Measurements from ENCODE around the gene GSDMA.

GSDMA gene

DNA sequence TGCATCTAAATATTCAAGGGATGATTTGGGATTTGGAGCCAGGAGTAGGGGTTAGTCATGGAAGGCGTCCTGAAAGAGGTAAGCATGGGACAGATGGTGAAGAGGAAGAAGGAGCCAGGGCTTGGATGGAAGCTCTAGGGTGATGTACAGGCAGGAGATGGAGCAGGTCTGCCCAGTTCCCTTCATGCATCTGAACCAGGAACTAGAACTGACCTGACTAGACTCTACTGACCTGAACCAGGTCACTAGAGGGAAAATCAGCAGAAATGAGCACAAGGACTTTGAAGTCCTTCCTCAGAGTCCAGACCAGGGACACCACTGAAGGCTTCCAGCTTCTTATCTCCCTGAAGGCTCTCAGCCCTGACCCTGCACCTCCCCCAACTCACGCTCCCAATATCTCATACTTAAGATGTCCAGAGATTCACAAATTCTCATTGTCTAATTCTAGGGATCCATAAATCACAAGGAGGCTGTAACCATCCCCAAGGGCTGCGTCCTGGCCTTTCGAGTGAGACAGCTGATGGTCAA, 8.3 kb downstream of the GSDMA start:
- POLR2A ChIA-PET: interaction anchor here (1.0 kb wide), 1 partner anchor 9 kb away, joined by 3 read pairs; the partner anchor contains the start of gene PSMD3

DNA sequence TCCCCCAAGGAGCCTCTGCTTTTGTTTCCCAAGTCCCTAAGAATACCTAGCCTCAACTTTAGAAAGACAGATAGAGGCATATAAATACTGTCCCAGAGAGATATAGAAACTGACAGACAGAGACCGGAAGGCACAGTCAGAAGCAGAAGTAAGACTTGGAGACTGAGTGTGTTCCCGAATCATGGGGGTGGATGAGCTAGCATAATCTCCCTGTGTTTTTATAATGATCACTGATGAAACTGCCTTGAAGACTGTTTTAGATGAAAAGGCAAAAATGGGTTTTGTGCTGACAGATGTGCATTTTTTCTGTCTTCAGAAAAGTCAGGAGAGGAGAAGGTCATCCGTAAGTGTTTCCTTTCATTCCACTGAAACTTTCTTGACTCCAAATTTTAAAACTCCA, 9.5 kb downstream of the GSDMA start:
- H3K4me1 ChIP-seq (ENCODE audit: control insufficient read depth, insufficient read depth, low read length): no peaks in the 10 kb centered on the region
- CTCF ChIA-PET: interaction anchor here (1.7 to 5.5 kb wide), 3 partner anchors 15 to 350 kb away, joined by 5 to 36 read pairs (median 5); no protein-coding TSS in a partner anchor
- no peak overlapping the region for H3K27ac ChIP-seq (ENCODE audit: extremely low read depth, low read depth, low read length)
- no peaks in the 10 kb centered on the region for H3K36me3 ChIP-seq (ENCODE audit: control insufficient read depth in 2 of 2, insufficient read depth in 1 of 2, low read length in 2 of 2)
- POLR2A ChIA-PET: no interaction called here
- no peak overlapping the region for H3K4me3 ChIP-seq (ENCODE audit: low read depth, low read length)
- no peaks in the 10 kb centered on the region for H3K9me3 ChIP-seq (ENCODE audit: control insufficient read depth, insufficient read depth, low read depth, low read length)
- TF ChIP-seq ZNF24 (tag by site-specific recombination; IDR thresholded peaks at IDR 0.05) (no peak), ZNF223 (tag by site-specific recombination; IDR thresholded peaks at IDR 0.05) (no peak), ZSCAN30 (tag by site-specific recombination; IDR thresholded peaks at IDR 0.05) (no peak), ZNF560 (tag by site-specific recombination; IDR thresholded peaks at IDR 0.05; ENCODE audit: borderline replicate concordance) (no peak), ZNF596 (tag by site-specific recombination; IDR thresholded peaks at IDR 0.05) (no peak), ZNF394 (tag by site-specific recombination; IDR thresholded peaks at IDR 0.05; ENCODE audit: borderline replicate concordance) (no peak), SP7 (tag by site-specific recombination; IDR thresholded peaks at IDR 0.05) (no peak), ZNF266 (tag by site-specific recombination; IDR thresholded peaks at IDR 0.05; ENCODE audit: low read depth) (no peak), ZSCAN16 (tag by site-specific recombination; IDR thresholded peaks at IDR 0.05) (no peak)
- TF ChIP-seq, protein P1, sequence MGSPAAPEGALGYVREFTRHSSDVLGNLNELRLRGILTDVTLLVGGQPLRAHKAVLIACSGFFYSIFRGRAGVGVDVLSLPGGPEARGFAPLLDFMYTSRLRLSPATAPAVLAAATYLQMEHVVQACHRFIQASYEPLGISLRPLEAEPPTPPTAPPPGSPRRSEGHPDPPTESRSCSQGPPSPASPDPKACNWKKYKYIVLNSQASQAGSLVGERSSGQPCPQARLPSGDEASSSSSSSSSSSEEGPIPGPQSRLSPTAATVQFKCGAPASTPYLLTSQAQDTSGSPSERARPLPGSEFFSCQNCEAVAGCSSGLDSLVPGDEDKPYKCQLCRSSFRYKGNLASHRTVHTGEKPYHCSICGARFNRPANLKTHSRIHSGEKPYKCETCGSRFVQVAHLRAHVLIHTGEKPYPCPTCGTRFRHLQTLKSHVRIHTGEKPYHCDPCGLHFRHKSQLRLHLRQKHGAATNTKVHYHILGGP (tag by site-specific recombination; IDR thresholded peaks at IDR 0.05): no peak

More for the DNA sequence above, 8.3 kb downstream of the GSDMA start:
- Histone ChIP-seq H3K4me1 (ENCODE audit: control insufficient read depth, insufficient read depth, low read length) (no peaks in the 10 kb centered on the region), H3K4me3 (ENCODE audit: low read depth, low read length) (no peak overlapping the region), H3K27ac (ENCODE audit: extremely low read depth, low read depth, low read length) (no peak overlapping the region), H3K9me3 (ENCODE audit: control insufficient read depth, insufficient read depth, low read depth, low read length) (no peaks in the 10 kb centered on the region), H3K36me3 (ENCODE audit: control insufficient read depth in 2 of 2, insufficient read depth in 1 of 2, low read length in 2 of 2) (no peaks in the 10 kb centered on the region)
- CTCF ChIA-PET: interaction anchor here (0.5 to 5.5 kb wide), 5 partner anchors 9 to 243 kb away, joined by 3 to 36 read pairs (median 6); partner anchors contain the start of gene PSMD3
- TF ChIP-seq, protein P2, sequence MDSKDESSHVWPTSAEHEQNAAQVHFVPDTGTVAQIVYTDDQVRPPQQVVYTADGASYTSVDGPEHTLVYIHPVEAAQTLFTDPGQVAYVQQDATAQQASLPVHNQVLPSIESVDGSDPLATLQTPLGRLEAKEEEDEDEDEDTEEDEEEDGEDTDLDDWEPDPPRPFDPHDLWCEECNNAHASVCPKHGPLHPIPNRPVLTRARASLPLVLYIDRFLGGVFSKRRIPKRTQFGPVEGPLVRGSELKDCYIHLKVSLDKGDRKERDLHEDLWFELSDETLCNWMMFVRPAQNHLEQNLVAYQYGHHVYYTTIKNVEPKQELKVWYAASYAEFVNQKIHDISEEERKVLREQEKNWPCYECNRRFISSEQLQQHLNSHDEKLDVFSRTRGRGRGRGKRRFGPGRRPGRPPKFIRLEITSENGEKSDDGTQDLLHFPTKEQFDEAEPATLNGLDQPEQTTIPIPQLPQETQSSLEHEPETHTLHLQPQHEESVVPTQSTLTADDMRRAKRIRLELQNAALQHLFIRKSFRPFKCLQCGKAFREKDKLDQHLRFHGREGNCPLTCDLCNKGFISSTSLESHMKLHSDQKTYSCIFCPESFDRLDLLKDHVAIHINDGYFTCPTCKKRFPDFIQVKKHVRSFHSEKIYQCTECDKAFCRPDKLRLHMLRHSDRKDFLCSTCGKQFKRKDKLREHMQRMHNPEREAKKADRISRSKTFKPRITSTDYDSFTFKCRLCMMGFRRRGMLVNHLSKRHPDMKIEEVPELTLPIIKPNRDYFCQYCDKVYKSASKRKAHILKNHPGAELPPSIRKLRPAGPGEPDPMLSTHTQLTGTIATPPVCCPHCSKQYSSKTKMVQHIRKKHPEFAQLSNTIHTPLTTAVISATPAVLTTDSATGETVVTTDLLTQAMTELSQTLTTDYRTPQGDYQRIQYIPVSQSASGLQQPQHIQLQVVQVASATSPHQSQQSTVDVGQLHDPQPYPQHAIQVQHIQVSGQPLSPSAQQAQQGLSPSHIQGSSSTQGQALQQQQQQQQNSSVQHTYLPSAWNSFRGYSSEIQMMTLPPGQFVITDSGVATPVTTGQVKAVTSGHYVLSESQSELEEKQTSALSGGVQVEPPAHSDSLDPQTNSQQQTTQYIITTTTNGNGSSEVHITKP (tag by site-specific recombination; IDR thresholded peaks at IDR 0.05): no peak
- no peak for TF ChIP-seq KLF10 (tag by site-specific recombination; IDR thresholded peaks at IDR 0.05)
- no peak for TF ChIP-seq GLIS1 (tag by site-specific recombination; IDR thresholded peaks at IDR 0.05)
- no peak for TF ChIP-seq ZNF585B (tag by site-specific recombination; IDR thresholded peaks at IDR 0.05)
- no peak for TF ChIP-seq REPIN1 (tag by site-specific recombination; IDR thresholded peaks at IDR 0.05; ENCODE audit: low read depth)
- TF ChIP-seq, protein P3, sequence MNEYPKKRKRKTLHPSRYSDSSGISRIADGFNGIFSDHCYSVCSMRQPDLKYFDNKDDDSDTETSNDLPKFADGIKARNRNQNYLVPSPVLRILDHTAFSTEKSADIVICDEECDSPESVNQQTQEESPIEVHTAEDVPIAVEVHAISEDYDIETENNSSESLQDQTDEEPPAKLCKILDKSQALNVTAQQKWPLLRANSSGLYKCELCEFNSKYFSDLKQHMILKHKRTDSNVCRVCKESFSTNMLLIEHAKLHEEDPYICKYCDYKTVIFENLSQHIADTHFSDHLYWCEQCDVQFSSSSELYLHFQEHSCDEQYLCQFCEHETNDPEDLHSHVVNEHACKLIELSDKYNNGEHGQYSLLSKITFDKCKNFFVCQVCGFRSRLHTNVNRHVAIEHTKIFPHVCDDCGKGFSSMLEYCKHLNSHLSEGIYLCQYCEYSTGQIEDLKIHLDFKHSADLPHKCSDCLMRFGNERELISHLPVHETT (tag by site-specific recombination; IDR thresholded peaks at IDR 0.05): no peak
- TF ChIP-seq ZEB2 (tag by site-specific recombination; IDR thresholded peaks at IDR 0.05): no peak
- TF ChIP-seq ZNF350 (tag by site-specific recombination; IDR thresholded peaks at IDR 0.05): no peak
- no peak for TF ChIP-seq HOXC10 (CRISPR knock-in tag; IDR thresholded peaks at IDR 0.05)
- TF ChIP-seq ZFHX2 (tag by site-specific recombination; conservative IDR thresholded peaks at IDR 0.05): no peak
- TF ChIP-seq ZNF132 (tag by site-specific recombination; IDR thresholded peaks at IDR 0.05; ENCODE audit: borderline replicate concordance): no peak
- no peak for TF ChIP-seq ZNF138 (tag by site-specific recombination; IDR thresholded peaks at IDR 0.05; ENCODE audit: borderline replicate concordance)
- TF ChIP-seq ZNF366 (tag by site-specific recombination; conservative IDR thresholded peaks at IDR 0.05): no peak
- TF ChIP-seq TRIM28 (IDR thresholded peaks at IDR 0.05; ENCODE audit: borderline replicate concordance, low read length): no peak
- no peak for TF ChIP-seq ZBTB20 (tag by site-specific recombination; IDR thresholded peaks at IDR 0.05)
